ENCODE measurements around the gene FBLN1. TPM values are rescaled to one million over a fixed set of nuclear protein-coding genes. Genes with fewer than 3 reads are reported as not detected.

FBLN1 gene
- total RNA-seq, 4 donors from 2014 or later = 33.7 to 546 (median 86.3) TPM

DNA sequence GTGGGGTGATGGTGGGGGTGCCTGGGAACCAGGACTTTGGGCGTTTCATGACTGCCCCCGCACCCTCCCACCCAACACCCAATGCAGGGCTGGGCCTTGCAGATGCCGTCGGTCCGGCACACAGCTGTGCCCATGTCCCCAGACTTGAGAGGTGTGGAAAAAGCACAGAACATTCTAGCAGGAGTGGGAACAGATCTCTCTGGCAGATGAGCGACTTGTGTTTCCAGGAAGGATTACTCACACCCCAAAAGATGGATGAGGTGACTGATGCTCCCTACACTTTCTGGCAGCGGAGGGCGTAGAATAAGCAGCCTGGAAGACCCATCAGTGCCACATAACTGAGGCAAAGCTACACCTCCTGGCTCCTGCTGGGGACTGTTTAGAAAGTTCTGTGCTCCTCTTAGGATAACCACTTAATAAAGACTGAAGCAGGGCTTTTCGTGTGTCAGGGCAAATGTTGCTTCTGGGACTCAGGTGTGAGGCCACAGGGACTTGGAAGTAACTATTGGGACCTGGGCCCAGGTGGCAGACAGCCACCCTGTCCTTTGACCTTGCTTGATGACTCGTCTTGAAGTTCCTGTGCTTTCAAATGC, 24.2 kb downstream of the FBLN1 start:
- H3K27ac ChIP-seq = peak overlapping the region; percentile 60 to 91 (median 86)
- DNase-seq = no peak
- 17 to 48% methylated on average over 1 to 10 of the region's 10 CpGs for WGBS, 2 donors
- intact Hi-C loops (cut with DNase I) = no loop called here
- TF ChIP-seq POLR2A (IDR thresholded peaks at IDR 0.05) = no peak
- TF ChIP-seq, protein P1, sequence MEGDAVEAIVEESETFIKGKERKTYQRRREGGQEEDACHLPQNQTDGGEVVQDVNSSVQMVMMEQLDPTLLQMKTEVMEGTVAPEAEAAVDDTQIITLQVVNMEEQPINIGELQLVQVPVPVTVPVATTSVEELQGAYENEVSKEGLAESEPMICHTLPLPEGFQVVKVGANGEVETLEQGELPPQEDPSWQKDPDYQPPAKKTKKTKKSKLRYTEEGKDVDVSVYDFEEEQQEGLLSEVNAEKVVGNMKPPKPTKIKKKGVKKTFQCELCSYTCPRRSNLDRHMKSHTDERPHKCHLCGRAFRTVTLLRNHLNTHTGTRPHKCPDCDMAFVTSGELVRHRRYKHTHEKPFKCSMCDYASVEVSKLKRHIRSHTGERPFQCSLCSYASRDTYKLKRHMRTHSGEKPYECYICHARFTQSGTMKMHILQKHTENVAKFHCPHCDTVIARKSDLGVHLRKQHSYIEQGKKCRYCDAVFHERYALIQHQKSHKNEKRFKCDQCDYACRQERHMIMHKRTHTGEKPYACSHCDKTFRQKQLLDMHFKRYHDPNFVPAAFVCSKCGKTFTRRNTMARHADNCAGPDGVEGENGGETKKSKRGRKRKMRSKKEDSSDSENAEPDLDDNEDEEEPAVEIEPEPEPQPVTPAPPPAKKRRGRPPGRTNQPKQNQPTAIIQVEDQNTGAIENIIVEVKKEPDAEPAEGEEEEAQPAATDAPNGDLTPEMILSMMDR (IDR thresholded peaks at IDR 0.05) = no peak
- no peak overlapping the region for H3K4me3 ChIP-seq
- H3K36me3 ChIP-seq = peaks cover 0 to 29% (median 3%) of the 10 kb centered on the region in 3 donors
- no peaks in the 10 kb centered on the region for H3K9me3 ChIP-seq
- no peaks in the 10 kb centered on the region for H3K27me3 ChIP-seq
- H3K4me1 ChIP-seq = peaks cover 11 to 98% (median 53%) of the 10 kb centered on the region in 3 donors

DNA sequence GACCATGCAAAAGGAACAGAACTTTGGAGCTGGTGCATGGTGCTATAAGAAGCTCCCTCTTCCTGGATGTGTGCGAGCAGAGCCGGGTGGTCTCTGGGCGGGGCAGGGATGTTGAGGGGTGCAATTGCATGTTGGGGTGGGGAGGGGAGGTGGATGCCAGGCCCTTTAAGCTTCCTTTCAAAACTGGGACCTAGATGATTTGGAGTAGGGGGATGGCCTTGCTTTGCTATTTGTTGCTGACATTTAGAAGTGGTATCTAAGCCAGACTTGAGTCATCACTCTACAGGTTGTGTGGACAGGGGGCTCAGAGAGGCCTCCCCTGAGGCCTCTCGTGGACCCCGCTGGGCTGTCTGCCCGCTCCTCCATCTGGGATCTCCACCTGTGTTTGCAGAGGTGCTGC, 24.8 kb downstream of the FBLN1 start:
- H3K9me3 ChIP-seq = no peaks in the 10 kb centered on the region
- peak overlapping the region; percentile 54 to 91 (median 86) for H3K27ac ChIP-seq
- no peaks in the 10 kb centered on the region for H3K27me3 ChIP-seq
- peaks cover 16 to 98% (median 53%) of the 10 kb centered on the region in 3 donors for H3K4me1 ChIP-seq
- no peak overlapping the region for H3K4me3 ChIP-seq
- no peak for DNase-seq
- 63 to 86% methylated on average over 3 to 4 of the region's 6 CpGs for WGBS, 2 donors
- intact Hi-C loops (cut with DNase I) = no loop called here
- peaks cover 0 to 25% (median 3%) of the 10 kb centered on the region in 3 donors for H3K36me3 ChIP-seq
- TF ChIP-seq POLR2A (IDR thresholded peaks at IDR 0.05) = no peak
- TF ChIP-seq, protein P1 (IDR thresholded peaks at IDR 0.05) = no peak

DNA sequence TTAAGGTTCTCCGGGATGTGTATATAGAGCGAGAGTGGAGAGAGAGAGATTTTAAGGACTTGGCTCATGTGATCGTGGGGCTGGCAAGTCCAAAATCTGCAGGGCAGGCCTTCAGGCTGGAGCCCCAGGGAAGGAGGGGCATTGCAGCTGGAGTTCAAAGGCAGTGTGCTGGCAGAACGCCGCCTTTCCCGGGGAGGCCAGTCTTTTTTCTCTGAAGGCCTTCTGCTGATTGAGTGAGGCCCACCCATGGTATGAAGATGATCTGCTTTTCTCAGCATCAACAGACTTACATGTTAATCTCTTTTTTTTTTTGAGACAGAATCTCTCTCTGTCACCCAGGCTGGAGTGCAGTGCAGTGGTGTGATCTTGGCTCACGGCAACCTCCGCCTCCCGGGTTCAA, 25.4 kb downstream of the FBLN1 start:
- no peak for TF ChIP-seq POLR2A (IDR thresholded peaks at IDR 0.05)
- TF ChIP-seq, protein P1 (IDR thresholded peaks at IDR 0.05) = no peak
- peaks cover 0 to 24% (median 0%) of the 10 kb centered on the region in 3 donors for H3K36me3 ChIP-seq
- no peaks in the 10 kb centered on the region for H3K9me3 ChIP-seq
- H3K4me1 ChIP-seq = peaks cover 22 to 98% (median 53%) of the 10 kb centered on the region in 3 donors
- DNase-seq = no peak
- H3K27me3 ChIP-seq = no peaks in the 10 kb centered on the region
- intact Hi-C loops (cut with DNase I) = no loop called here
- WGBS, 2 donors = 62 to 75% methylated on average over 8 of the region's 9 CpGs
- H3K4me3 ChIP-seq = no peak overlapping the region
- H3K27ac ChIP-seq = peak overlapping the region; percentile 54 to 91 (median 86)

DNA sequence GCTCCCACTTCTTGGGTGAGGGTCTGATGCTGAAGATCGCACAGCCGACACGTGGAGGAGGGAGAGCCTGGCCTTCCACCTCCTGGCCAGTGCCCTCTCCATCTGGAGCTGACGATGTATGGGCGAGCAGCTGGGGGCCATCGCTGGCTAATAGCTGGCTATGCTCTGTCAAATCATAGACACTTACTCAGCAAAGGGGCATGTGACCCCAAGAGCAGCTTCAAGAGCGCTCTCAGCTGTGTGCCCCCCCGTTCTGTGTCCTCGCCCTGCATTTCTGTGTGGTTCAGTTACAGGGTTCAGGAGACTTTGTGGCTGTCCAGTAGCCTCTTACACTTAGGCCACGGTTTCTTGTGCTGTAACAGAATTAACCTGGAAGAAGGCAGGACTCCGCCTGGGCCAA, 26.4 kb downstream of the FBLN1 start:
- intact Hi-C loops (cut with DNase I) = no loop called here
- H3K4me3 ChIP-seq = no peak overlapping the region
- TF ChIP-seq, protein P1 (IDR thresholded peaks at IDR 0.05) = no peak
- no peak for TF ChIP-seq POLR2A (IDR thresholded peaks at IDR 0.05)
- H3K27ac ChIP-seq = peak overlapping the region in 3 of 4 donors; percentile 42 to 91 (median 90)
- no peaks in the 10 kb centered on the region for H3K27me3 ChIP-seq
- H3K4me1 ChIP-seq = peaks cover 30 to 98% (median 59%) of the 10 kb centered on the region in 3 donors
- no peaks in the 10 kb centered on the region for H3K9me3 ChIP-seq
- WGBS, 2 donors = 85 to 93% methylated on average over 7 to 10 of the region's 11 CpGs
- DNase-seq = no peak
- peaks cover 0 to 25% (median 0%) of the 10 kb centered on the region in 3 donors for H3K36me3 ChIP-seq

DNA sequence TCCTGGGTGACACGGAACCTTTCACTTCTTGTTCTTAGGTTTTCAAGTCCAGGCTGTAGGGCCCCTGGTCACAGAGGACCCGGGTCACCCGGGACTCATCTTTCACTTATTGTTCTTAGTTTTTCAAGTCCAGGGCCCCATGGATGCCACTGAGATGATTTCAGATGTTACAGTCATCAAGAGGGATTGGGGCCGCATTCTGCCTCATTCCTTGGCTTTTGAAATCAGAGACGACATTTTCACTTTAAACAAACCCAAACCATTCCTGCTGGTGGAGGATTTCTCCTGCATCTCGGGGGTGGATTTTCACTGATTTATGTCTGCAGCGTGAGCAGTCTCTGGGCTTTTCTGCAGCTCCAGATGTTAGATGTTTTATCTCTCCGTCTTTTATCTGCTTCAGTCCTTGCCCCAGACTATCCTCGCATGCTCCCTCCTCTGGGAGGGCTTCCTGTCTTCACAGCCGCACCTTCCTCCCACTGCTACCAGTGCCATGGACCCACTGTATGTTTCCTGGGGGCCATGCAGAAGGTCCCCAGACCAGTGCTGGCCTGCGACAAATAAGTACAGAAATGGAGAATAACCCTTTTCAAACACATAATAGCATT, 27.4 kb downstream of the FBLN1 start:
- peak overlapping the region in 3 of 4 donors; percentile 42 to 91 (median 90) for H3K27ac ChIP-seq
- 72 to 82% methylated on average over 11 of the region's 11 CpGs for WGBS, 2 donors
- H3K4me1 ChIP-seq = peaks cover 31 to 98% (median 69%) of the 10 kb centered on the region in 3 donors
- intact Hi-C loops (cut with DNase I) = no loop called here
- H3K4me3 ChIP-seq = no peak overlapping the region
- no peaks in the 10 kb centered on the region for H3K27me3 ChIP-seq
- no peaks in the 10 kb centered on the region for H3K9me3 ChIP-seq
- peaks cover 0 to 25% (median 0%) of the 10 kb centered on the region in 3 donors for H3K36me3 ChIP-seq
- no peak for TF ChIP-seq POLR2A (IDR thresholded peaks at IDR 0.05)
- TF ChIP-seq, protein P1 (IDR thresholded peaks at IDR 0.05) = no peak
- DNase-seq = no peak
